GM19438 (cell line): Measurements from ENCODE around the gene KDM4C.
"Not testable (repeated sequence)": the region's sequence is repeated elsewhere in the genome, so short reads cannot be mapped to it uniquely, and the experiment has no call there.

ENCODE experiments used
- ATAC-seq: cut with Tn5 transposase; IDR thresholded peaks from one replicate; pipeline ENCODE4 v1.9.1; 2021; ENCODE audit warnings: low read depth; ENCODE audit not compliant: unreplicated experiment

Gene KDM4C

DNA sequence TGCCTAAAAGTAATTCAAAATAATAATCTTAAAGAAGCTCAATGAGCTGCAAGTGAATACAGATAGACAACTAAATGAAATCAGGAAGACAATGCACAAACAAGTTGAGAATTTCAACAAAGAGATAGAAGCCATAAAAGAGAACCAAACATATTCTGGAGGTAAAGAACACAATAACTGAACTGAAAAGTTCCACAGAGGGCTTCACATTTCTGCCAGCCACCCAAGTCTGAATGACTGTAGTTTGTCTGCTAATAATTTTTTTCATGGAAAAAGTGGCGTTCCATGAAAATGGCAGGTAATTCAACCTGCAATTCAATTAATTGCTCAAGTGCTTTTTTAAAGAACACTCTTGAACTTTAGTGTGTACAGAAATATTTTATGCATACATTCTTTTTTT, 251.3 kb downstream of the KDM4C start:
- ATAC-seq: no peak

DNA sequence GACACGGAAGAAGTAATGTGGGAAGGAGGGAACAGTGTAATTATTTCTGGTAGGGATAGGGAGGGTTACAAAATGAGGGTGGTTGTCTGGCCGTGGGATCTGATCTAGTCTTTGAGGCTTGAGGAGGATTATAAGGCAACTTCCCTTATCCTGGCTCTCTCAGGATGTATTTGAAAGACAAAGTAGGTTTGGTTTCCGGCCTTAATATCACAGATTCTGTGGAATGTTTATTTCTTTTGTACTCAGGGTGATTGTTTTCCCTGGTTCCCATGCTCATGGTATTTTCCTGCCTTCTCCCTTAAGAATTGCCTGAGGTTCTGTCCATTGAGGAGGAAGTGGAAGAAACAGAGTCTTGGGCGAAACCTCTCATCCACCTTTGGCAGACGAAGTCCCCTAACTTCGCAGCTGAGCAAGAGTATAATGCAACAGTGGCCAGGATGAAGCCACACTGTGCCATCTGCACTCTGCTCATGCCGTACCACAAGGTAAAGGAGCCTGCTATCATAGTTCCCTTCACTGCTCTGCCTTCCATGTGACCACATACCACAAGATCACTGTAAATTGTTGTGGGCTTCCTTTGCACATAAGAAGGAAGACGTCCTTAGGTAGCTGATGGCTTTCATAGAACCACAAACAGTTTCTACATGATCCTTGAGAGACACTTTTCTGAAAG, 253.8 kb downstream of the KDM4C start:
- peak; percentile 76 for ATAC-seq

DNA sequence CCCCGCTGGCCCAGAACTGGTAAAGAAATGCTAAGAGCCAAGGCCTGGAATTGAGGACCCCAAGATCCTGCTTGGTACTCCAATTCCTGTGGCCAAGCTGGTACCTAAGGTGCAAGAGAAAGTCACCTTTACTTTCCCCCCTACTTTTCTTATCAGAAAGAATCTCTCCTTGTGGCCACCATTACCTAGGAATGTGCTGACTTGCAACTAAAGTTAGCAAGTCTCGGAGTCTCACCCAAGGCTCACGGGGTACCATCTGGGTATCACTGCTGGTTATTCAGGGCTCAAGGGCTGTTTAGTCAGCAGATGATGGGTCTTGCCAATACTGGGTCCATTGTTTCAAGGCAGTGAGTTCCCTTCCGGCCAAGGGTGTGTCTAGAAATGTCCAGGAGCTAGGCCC, 270.2 kb downstream of the KDM4C start:
- no peak for ATAC-seq

DNA sequence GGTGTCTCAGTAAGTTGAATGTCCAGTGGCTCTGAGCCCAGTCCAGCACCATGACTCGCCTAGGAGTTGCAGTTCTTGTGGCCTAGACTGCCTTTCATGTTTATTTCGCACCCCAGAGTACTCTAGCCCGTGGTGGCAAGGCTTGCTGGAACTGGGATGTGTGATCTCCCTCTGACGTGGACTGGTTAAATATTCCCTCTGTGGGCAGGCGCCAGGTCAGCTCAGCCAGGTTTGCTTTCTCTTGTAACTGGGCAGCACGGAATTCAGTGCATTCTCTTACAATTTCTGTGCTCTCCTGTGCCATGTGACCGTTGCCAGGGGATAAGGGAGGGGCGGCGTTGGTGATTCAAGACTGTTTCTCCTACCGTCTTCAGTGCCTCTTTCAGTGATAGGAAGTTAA, 270.8 kb downstream of the KDM4C start:
- no peak for ATAC-seq

DNA sequence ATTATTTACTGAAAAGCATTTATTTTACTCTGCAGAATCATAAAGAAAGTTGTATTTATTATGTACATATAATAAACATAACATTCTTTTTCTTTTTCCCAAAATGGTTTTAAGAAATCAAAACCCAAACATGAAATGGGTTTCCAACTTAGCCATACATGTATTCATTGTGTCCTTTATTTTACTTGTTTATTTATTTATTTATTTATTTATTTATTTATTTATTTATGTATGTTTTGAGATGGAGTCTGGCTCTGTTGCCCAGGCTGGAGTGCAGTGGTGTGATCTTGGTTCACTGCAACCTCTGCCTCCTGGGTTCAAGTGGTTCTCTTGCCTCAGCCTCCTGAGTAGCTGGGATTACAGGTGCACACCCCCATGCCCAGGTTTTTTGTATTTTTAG, 273.2 kb downstream of the KDM4C start:
- not testable (repeated sequence) for ATAC-seq

DNA sequence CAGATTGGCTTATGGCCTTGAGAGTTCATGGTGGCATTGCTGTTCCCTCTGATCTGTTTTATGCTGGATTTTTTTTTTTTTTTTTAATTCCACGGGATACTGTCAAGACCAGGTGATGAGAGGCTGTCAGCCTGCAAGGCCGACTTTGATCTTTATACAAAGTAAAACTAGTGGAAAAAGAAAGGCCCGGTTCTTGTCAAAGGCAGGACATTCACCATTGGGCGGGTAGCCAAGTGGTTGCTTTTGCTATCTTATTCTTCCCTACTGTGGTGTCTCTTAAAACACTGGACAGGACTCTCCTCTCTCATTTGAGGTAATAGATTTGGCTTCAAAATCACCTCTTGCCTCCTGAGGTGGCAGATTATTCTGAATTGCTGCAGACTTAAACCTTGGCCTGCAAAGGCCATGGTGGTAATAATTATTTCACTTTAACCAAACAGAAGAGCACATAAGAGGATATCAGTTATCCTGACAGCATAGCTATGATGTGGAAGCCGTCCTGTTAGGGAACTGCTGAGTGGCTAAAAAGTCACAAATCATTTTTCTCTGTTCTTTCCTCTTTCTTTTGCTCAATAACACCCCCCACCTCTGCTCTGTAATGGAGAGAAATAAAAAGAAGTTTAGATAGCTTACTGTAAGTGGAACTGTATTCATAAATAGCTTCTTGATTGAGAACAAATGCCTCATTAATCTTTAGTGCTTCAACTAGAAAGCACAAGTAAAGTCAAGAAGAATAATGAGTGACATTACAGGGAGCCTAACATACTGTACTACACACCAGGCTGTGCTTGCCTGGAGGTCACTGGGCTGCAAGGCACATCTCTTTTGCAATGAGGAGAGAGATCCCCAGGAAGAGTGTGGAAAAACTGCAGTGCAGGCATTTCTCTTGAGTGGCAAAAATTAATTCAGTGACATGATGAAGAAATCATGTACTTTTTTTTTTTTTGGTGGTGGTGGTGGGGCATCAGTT, 275.6 kb downstream of the KDM4C start:
- ATAC-seq: no peak

DNA sequence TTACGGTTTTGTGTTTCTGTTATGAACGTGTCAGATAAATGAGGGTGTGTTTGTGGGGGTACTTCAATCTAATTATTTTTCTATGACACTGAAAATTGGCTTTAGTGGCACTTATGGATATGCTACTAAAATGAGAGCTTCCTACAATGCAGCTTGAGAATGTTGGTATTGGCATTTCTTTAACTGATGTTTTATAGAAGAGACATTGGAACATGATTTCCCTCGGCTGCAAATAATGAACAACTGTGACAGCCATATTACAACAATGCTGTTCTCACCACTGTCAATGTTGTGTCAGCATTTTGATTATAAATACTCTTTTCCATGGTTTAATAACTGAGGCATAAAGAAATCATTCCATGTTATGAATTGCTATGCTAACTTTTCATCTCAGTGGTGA, 279.4 kb downstream of the KDM4C start:
- no peak for ATAC-seq

DNA sequence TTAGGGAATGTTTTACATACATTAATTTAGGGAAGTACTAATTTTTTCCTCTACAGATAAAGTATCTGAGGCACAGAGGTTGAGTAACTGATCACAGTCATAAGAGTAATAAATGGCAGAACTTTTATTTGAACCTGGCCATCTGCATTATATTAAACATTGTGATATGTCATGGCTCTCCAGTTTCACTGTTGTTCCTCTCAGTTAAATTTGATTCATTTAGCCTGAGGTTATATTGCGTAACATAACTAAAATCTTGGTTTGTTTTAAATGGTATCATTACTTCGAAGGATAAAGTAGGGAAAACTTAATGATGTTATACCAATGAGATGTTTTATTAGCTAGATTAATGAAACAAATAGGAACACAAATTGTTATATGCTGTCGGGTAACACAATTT, 284.4 kb downstream of the KDM4C start:
- no peak for ATAC-seq

DNA sequence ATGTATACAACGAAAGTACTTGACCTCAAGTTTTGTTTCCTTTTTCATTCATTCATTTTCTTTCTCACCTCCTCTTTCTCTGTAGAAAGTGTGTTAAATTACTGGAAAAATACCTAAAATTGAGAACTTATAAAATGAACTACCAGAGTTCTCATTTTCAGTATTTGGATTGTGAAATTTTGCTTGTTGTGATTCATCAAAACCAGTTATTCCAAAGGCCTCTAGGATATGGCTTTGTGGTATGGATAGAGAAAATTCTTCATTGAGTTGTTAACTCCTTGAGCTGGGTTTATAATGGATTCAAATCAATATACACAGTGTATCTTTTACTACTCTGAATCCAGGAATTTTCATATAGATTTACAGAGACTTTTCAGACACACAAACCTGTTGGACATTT, 287.6 kb downstream of the KDM4C start:
- no peak for ATAC-seq

DNA sequence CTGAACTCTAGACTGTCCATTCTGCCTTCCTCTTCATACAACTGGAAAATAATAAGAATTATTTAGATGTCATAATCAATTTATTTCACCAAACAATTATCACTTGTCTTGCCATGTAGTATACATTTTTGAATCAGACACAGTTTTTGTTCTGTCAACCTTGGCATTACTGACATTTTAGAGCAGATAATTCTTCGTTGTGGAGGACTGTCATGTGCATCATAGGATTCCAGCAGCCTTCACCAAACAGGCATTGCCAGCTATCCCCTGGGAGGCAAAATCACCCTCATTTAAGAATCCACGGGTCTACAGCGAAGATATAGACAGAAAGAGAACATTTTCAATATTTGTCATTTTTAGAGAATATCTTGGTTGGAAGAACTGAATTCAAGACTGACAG, 293.9 kb downstream of the KDM4C start:
- no peak for ATAC-seq

DNA sequence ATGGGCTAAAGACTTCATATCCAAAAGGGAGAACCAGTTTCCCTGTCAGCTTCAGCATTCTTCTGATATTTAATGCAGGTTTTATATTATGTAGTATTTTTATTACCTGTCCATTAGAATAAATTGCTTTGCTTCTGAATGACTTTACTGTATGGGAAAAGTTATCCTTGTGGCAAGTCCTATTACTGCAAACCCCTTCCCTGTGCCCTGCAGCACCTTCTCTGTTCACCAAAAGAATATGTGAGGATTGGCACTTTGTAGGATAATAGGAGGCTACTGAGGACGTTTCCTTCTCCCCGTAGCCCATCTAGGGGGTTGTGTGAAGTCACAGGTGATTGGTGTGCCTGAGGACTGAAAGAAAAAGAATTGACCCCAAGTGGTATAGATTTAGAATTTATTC, 296.1 kb downstream of the KDM4C start:
- no peak for ATAC-seq

DNA sequence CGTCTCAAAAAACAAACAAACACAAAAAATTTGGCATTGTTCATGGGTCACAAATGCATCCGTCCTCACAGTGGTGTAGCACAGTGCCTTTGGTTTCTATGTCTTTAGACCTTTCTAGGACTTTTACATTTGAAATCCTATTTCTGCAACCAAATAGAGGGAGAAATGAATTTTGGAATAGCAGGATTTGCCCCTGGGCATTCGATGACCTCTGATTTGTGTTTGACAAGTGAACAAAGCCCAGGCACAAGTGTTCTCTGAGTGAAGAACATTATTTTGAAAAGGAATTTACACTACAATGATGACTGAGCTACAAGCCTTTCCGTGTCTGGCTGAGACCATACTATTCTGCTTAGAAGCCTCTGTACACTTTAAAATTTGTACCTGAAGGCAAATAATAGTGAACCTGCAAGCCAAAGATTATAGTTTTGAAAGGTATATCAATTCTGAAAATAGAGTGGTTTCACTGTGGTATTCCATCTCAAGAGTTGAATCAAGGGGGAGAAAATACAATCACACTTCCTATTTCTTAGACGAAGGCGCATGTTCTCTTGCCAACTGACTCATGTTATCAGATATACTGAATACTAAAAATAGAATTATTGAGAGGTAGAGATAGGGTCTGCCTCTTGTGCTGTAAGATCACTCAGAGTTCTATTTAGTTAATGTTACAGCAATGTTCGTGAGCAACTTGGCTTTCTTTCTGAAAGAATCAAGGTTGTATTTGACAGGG, 297.6 kb downstream of the KDM4C start:
- ATAC-seq: no peak

DNA sequence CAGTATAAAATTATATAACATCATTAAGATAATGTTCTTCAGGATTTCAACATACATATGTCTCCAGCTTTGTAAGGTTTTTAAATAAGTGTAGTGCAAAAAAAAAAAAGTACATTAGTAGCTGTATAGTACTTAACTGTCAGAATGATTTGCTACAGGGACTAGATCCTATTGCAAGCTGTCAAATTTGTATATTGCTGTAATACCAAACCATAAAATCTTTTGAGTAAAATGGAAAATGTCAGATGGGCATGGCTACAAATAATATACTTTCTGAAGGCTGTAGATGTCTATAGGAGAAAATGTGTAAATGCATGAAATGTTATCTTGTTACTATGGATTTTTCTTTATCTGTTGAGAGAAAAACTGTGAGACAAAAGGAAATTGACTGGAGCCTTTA, 298.5 kb downstream of the KDM4C start:
- no peak for ATAC-seq

DNA sequence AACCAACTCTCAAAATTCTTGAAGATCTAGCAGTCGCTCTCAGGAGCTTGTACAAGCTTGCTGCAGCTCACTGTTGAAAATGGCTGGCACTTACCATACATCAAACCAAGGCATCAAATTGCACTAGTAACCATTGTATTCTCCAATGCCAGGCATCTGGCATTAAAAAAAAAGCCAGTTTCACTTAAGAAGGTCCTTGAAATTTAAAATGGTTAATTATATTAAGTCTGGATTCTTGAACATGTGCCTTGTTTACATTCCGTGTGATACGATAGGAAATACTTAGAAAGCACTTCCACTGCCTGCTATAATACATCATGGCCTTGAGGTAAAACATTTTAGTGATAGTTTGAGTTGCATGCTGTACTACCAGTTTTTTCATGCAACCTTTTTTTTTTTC, 300.7 kb downstream of the KDM4C start:
- ATAC-seq: no peak

DNA sequence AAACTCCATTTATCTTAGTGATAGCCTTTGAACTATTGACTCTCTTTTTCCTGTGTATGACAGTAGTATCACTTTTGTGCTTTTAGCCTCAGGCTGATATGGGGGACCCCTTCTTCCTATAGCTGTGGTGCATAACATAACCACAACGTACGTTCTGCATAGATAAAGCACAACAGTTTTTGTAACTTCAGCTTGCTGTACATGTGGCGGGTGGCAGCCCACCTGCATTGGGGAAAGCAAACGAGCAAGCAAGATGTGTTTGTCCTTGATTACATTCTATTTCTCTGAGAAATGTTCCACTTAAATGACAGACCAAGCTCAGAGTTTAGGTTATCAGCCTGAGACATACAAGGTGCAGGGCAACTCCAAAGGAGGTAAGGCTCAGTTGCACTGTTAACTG, 309.4 kb downstream of the KDM4C start:
- ATAC-seq: no peak

DNA sequence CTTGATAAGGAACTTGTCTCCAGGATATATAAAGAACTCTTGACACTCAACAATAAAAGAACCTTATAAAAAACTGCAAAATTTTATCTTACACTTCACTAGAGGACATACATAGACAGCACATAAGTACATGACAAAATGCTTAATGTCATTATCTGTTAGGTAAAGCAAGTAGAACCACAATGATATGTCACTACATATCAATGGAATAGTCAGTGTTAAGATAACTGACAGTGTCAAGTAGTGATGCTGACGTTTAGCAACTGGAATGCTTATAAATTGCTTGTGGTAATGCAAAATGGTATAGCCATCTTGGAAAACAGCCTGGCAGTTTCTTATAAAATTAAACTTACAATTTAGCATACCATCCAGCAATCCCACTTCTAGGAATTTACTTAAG, 314.1 kb downstream of the KDM4C start:
- no peak for ATAC-seq

DNA sequence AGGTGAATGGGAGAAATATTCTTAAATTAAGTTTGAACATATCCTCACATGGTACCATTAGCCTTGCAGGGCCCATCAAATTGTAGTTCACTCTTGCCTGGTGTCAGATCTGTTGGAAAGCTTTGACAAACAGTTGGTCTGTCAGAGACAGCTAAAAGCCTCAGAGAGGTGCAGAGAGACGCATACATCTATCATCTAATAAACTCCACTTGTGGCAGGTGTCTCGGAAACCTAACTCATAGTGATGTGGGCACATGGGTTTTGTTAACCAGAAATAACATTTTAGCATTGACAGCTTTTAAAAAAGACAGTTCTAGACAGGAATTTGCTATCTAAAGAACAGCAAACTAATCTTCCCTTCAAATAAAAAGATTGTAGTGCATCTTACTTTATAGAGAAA, 315.9 kb downstream of the KDM4C start:
- ATAC-seq: no peak

DNA sequence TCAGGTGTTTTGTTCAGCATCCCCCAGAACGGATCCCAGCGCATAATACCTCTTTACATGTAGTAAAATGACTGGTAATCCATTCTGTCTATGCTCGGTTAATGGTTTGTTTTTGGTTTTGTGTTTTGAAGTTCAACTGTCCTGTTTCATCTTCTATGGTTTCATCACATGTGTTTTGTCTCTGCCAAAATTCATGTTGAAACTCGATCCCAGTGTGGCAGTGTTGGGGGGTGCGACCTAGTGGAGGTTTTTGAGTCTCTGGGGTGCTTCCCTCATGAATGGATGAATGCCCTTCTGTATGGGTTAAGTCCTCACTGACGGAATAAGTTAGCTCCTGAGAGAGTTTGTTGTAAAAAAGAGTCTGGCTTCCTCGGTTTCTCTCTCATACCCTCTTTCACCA, 317.4 kb downstream of the KDM4C start:
- ATAC-seq: no peak

DNA sequence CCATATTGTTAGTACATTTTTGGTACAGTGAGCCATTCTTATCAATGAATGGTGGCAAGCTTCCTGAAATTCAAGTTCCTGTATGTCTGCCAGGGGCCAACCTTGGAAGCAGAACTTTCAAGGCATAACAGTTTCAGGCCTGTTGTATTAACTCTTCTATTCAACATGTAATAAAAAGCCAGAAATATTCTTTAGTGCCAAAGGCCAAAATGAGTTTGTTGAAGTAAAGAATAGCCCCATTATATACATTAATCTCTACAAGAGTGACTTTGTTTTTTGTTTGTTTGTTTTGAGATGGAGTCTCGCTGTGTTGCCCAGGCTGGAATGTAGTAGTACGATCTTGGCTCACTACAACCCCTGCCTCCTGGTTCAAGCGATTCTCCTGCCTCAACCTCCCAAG, 321.3 kb downstream of the KDM4C start:
- ATAC-seq: no peak

DNA sequence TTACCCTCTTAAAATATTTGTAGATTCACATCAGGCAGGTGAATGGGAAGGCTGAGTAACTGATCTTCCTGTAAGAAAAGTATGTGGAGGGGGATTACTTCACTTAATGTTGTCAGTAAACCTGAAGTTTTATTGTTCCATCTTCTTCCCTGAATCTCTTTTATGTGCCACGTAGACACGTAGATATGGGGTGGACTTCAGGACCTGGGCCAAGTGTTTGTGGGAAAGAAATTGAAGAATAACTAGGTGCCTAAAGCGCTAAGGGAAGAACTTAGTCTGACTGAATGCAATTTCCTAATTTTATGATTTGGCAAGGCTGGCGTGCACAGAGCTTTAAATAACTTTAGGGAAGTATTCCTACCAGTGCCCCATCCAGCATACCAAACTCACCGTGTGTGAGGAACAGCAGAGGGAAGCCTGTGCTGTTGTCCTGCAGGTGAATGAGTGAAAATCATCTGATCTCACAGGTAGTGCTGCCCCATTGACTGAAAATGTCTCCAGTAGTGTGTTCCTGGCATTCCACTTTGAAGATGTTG, 323.4 kb downstream of the KDM4C start:
- ATAC-seq: no peak

DNA sequence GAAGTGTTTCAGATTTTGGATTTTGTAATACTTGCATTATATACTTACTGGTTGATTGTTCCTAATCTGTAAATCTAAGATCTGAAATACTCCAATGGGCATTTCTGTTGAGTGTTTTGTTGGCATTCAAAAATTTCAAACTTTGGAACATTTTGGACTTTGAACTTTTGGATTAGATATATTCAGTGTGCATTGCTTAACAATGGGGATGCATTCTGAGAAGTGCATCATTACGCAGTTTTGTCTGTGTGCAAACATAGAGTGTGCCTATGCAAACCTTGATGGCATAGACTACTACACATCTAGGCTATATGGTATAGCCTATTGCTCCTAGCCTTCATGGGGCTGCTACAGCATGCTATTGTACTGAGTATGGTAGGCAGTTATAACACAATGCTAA, 325.4 kb downstream of the KDM4C start:
- ATAC-seq: no peak
